H9 (cell line): Measurements from ENCODE around the gene DBX2. TPM values are rescaled to one million over a fixed set of nuclear protein-coding genes. Genes with fewer than 3 reads are reported as not detected.

ENCODE experiments used
- DNase-seq: peaks from one replicate; pipeline ENCODE4 v3.0.0-alpha.2; 2017
- H2AFZ ChIP-seq: one replicate; pipeline ENCODE4 v1.6.1; 2013; ENCODE audit warnings: mild to moderate bottlenecking, low read length, control low read depth, moderate library complexity
- H2AK5ac ChIP-seq: 2 replicates; pipeline ENCODE4 v1.6.1; 2013; ENCODE audit warnings: low read length, control low read depth, mixed read lengths; ENCODE audit not compliant: insufficient read length
- H2BK120ac ChIP-seq: one replicate; pipeline ENCODE4 v1.6.1; 2013; ENCODE audit warnings: low read depth, mild to moderate bottlenecking, low read length, control low read depth, inconsistent platforms; ENCODE audit not compliant: poor library complexity, severe bottlenecking
- H2BK12ac ChIP-seq: 2 replicates; pipeline ENCODE4 v1.6.1; 2013; ENCODE audit warnings: low read length, control low read depth, mixed read lengths, low read depth; ENCODE audit not compliant: insufficient read length
- H2BK15ac ChIP-seq: 2 replicates; pipeline ENCODE4 v1.6.1; 2013; ENCODE audit warnings: low read depth, low read length, control low read depth
- H2BK20ac ChIP-seq: one replicate; pipeline ENCODE4 v1.6.1; 2013; ENCODE audit warnings: low read depth, mild to moderate bottlenecking, low read length, control low read depth, inconsistent platforms; ENCODE audit not compliant: poor library complexity, severe bottlenecking
- H2BK5ac ChIP-seq: 2 replicates; pipeline ENCODE4 v1.6.1; 2013; ENCODE audit warnings: low read length, control low read depth, mixed read lengths; ENCODE audit not compliant: insufficient read length
- H3K14ac ChIP-seq: 2 replicates; pipeline ENCODE4 v1.6.1; 2013; ENCODE audit warnings: low read length, control low read depth; ENCODE audit not compliant: insufficient read depth
- H3K18ac ChIP-seq: 2 replicates; pipeline ENCODE4 v1.6.1; 2013; ENCODE audit warnings: low read depth, mild to moderate bottlenecking, mixed read lengths, low read length, control low read depth; ENCODE audit not compliant: insufficient read length
- H3K23ac ChIP-seq: 2 replicates; pipeline ENCODE4 v1.6.1; 2013; ENCODE audit warnings: low read length, control low read depth, mixed read lengths, low read depth; ENCODE audit not compliant: insufficient read length
- H3K23me2 ChIP-seq: 2 replicates; pipeline ENCODE4 v1.6.1; 2013; ENCODE audit warnings: low read depth, mild to moderate bottlenecking, mixed read lengths, low read length, control low read depth; ENCODE audit not compliant: insufficient read length, poor library complexity, severe bottlenecking
- H3K27ac ChIP-seq: 2 replicates; pipeline ENCODE4 v1.5.1; 2013; ENCODE audit warnings: low read length, control low read depth, mixed read lengths, low read depth; ENCODE audit not compliant: insufficient read length
- H3K27me3 ChIP-seq: 2 replicates; pipeline ENCODE4 v1.6.1; 2013; ENCODE audit warnings: low read length, control low read depth, inconsistent platforms; ENCODE audit not compliant: insufficient read depth
- H3K4ac ChIP-seq: 2 replicates; pipeline ENCODE4 v1.6.1; 2013; ENCODE audit warnings: low read depth, mild to moderate bottlenecking, control low read depth, inconsistent platforms, low read length, moderate library complexity
- H3K4me1 ChIP-seq: 2 replicates; pipeline ENCODE4 v1.6.1; 2013; ENCODE audit warnings: low read length, control low read depth, inconsistent platforms; ENCODE audit not compliant: insufficient read depth
- H3K4me2 ChIP-seq: 2 replicates; pipeline ENCODE4 v1.6.1; 2013; ENCODE audit warnings: low read length, control low read depth, mixed read lengths; ENCODE audit not compliant: insufficient read length, insufficient read depth
- H3K56ac ChIP-seq: 2 replicates; pipeline ENCODE4 v1.6.1; 2013; ENCODE audit warnings: low read depth, mild to moderate bottlenecking, mixed read lengths, low read length, control low read depth; ENCODE audit not compliant: insufficient read length
- H3K79me1 ChIP-seq: 2 replicates; pipeline ENCODE4 v1.6.1; 2013; ENCODE audit warnings: low read depth, mild to moderate bottlenecking, moderate library complexity, low read length, control low read depth, inconsistent platforms; ENCODE audit not compliant: insufficient read depth, poor library complexity, severe bottlenecking
- H3K79me2 ChIP-seq: 2 replicates; pipeline ENCODE4 v1.6.1; 2013; ENCODE audit warnings: low read length, control low read depth, inconsistent platforms; ENCODE audit not compliant: insufficient read depth
- H3K9ac ChIP-seq: 2 replicates; pipeline ENCODE4 v1.6.1; 2013; ENCODE audit warnings: low read length, control low read depth, mixed read lengths; ENCODE audit not compliant: insufficient read length; ENCODE audit errors: extremely low read depth
- H3K9me3 ChIP-seq: one replicate; pipeline ENCODE4 v1.6.1; 2013; ENCODE audit warnings: low read depth, low read length, inconsistent platforms; ENCODE audit not compliant: control insufficient read depth
- H3T11ph ChIP-seq: one replicate; pipeline ENCODE4 v1.6.1; 2013; ENCODE audit warnings: mild to moderate bottlenecking, low read length, control low read depth, inconsistent platforms
- H4K20me1 ChIP-seq: one replicate; pipeline ENCODE4 v1.6.1; 2013; ENCODE audit not compliant: control insufficient read depth, insufficient read length, insufficient read depth
- H4K5ac ChIP-seq: 2 replicates; pipeline ENCODE4 v1.6.1; 2013; ENCODE audit warnings: low read depth, mild to moderate bottlenecking, mixed read lengths, low read length, control low read depth; ENCODE audit not compliant: insufficient read length
- H4K8ac ChIP-seq: replicated peaks from 2 replicates; pipeline ENCODE4 v1.6.1; 2013; ENCODE audit warnings: low read length, control low read depth, mixed read lengths, low read depth; ENCODE audit not compliant: insufficient read length
- H4K91ac ChIP-seq: 2 replicates; pipeline ENCODE4 v1.6.1; 2013; ENCODE audit warnings: low read depth, mild to moderate bottlenecking, moderate library complexity, mixed read lengths, low read length, control low read depth; ENCODE audit not compliant: insufficient read length
- H3K27ac Mint-ChIP-seq, 3 experiments: 2 replicates in 2 of 3; 3 replicates in 1 of 3; pipeline ENCODE4 v1.8.0; 2020 to 2021; ENCODE audit warnings: mixed read lengths in 3 of 3, mild to moderate bottlenecking in 1 of 3, moderate library complexity in 1 of 3
- H3K27me3 Mint-ChIP-seq: 2 replicates; pipeline ENCODE4 v1.8.0; 2021; ENCODE audit warnings: low read depth, mild to moderate bottlenecking, moderate library complexity, mixed read lengths
- H3K36me3 Mint-ChIP-seq, 3 experiments: 2 replicates in 2 of 3; 3 replicates in 1 of 3; pipeline ENCODE4 v1.8.0; 2020 to 2021; ENCODE audit warnings: low read depth in 3 of 3, mixed read lengths in 3 of 3; ENCODE audit not compliant: insufficient read depth in 1 of 3
- H3K4me1 Mint-ChIP-seq, 2 experiments: 2 replicates each; pipeline ENCODE4 v1.8.0; 2020; ENCODE audit warnings: mixed read lengths in 2 of 2
- H3K4me3 Mint-ChIP-seq, 2 experiments: 2 replicates in 1 of 2; 3 replicates in 1 of 2; pipeline ENCODE4 v1.8.0; 2020 to 2021; ENCODE audit warnings: mild to moderate bottlenecking in 2 of 2, mixed read lengths in 2 of 2, moderate library complexity in 1 of 2
- H3K9me3 Mint-ChIP-seq, 2 experiments: 2 replicates in 1 of 2; 3 replicates in 1 of 2; pipeline ENCODE4 v1.8.0; 2020; ENCODE audit warnings: mild to moderate bottlenecking in 2 of 2, mixed read lengths in 2 of 2, moderate library complexity in 1 of 2
- CTCF ChIP-seq: fragments of 200-600 bp; sonication (generic); conservative IDR thresholded peaks from 3 replicates; pipeline ENCODE4 v1.8.0; 2021; ENCODE audit warnings: antibody characterized with exemption, mild to moderate bottlenecking
- total RNA-seq: library from RNA; stranded (reverse); gene quantifications from 2 replicates; pipeline ENCODE4 v1.2.1, GENCODE V29; 2021

DBX2 gene
- total RNA-seq, 1 experiment from 2014 or later, result not detected

DNA sequence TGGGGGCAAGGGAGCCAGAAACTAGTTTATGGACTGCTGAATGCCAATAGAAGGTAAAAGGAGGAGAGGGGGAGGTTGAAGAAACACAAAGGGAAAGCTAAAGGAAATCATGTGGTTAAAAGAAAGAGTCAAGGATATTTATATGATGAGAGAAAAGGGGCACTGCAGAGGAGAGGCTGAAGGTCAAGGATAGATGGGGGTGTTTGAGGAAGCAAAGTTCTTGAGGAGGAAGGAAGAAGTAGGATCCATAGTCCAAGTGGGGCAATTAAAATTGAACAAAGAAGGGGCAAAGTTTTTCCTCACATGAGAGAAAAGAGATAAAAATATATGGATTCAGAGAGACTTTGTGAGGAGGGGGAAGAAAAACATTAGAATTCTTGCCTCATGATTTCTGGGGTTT is 10.1 kb upstream of the DBX2 start:
- TF ChIP-seq CTCF, result no peak
- DNase-seq, result no peak
- no peak overlapping the region for H4K91ac ChIP-seq
- no peak overlapping the region for H4K5ac ChIP-seq
- no peaks in the 10 kb centered on the region for H3K23me2 ChIP-seq
- no peak overlapping the region for H3K18ac ChIP-seq
- Mint-ChIP-seq H3K27ac (no peak overlapping the region; a peak in 2 of 7 replicates), H3K4me1 (no peaks in the 10 kb centered on the region), H3K36me3 (no peaks in the 10 kb centered on the region), H3K4me3 (no peak overlapping the region), H3K9me3 (peaks cover 0 to 4% of the 10 kb centered on the region in 2 experiments; a peak in 2 of 5 replicates), H3K27me3 (no peaks in the 10 kb centered on the region)
- no peak overlapping the region for H2BK20ac ChIP-seq
- no peak overlapping the region for H2BK12ac ChIP-seq
- no peak overlapping the region for H3K27ac ChIP-seq
- no peak overlapping the region for H3K14ac ChIP-seq
- H3K4me2 ChIP-seq, result no peak overlapping the region
- no peak overlapping the region for H3T11ph ChIP-seq
- no peaks in the 10 kb centered on the region for H3K9me3 ChIP-seq
- H3K9ac ChIP-seq, result no peak overlapping the region
- H2BK15ac ChIP-seq, result no peak overlapping the region
- H3K23ac ChIP-seq, result no peak overlapping the region
- H3K79me1 ChIP-seq, result no peaks in the 10 kb centered on the region
- no peak overlapping the region for H2AFZ ChIP-seq
- no peak overlapping the region for H3K4ac ChIP-seq
- no peaks in the 10 kb centered on the region for H3K4me1 ChIP-seq
- H3K56ac ChIP-seq, result no peak overlapping the region
- H4K20me1 ChIP-seq, result no peaks in the 10 kb centered on the region
- no peak overlapping the region for H4K8ac ChIP-seq
- no peak overlapping the region for H2AK5ac ChIP-seq
- H3K27me3 ChIP-seq, result no peaks in the 10 kb centered on the region
- no peaks in the 10 kb centered on the region for H3K79me2 ChIP-seq
- no peak overlapping the region for H2BK120ac ChIP-seq
- no peak overlapping the region for H2BK5ac ChIP-seq
